NOMO-1 treated with DMSO at 0.1 percent for 48 hours (cell line): ENCODE results near the gene PES1.
"Not testable (repeated sequence)": the region's sequence is repeated elsewhere in the genome, so short reads cannot be mapped to it uniquely, and the experiment has no call there.

Experiments
- DNase-seq: peaks from one replicate; lab custom pipeline; 2025; ENCODE audit not compliant: unreplicated experiment; lab: John Stamatoyannopoulos, UW

Gene PES1

DNA sequence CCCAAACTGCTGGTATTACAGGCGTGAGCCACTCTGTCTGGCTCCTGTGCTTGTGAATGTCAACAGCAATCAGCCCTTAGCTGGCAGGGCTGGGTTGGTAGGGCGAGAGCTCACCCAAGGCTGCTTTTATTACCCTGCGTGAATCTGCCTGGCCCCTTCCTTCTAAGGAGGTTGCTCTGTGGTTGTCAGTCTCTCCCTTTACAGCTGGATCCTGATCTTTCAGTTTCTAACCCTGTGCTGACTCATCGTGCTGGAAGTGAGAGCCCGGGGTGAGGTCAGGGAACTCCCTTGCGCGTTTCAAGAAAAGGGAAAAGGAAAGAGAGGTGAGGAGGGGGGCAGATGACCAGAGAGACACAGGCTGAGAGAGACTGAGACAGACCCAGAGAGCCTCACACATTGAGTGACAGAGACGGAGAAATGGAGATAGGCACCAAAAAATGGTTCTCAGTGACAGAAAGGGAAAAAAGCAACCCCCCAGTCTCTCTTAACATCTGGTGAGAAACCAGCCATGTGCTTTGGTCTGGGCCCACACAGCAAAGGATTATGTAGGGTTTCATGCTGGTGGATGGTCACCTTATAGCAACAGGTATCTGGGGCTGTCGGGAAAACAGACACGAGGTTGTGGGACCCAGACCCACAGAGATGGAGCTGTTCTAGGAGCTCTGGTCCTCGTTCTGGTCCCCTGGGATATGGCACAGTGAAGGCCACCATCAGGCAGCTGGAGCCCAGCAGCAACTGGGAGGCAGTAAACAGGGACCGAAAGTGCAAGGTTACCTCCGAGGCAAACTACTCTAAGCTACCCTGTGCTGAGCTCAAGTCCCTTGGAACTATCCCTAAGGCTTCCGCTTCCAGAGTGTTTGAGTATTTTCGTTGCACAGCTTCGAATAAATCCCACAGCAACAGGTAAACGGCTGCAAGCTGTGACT is 17.8 kb upstream of the PES1 start:
- DNase-seq: peak; percentile 87

DNA sequence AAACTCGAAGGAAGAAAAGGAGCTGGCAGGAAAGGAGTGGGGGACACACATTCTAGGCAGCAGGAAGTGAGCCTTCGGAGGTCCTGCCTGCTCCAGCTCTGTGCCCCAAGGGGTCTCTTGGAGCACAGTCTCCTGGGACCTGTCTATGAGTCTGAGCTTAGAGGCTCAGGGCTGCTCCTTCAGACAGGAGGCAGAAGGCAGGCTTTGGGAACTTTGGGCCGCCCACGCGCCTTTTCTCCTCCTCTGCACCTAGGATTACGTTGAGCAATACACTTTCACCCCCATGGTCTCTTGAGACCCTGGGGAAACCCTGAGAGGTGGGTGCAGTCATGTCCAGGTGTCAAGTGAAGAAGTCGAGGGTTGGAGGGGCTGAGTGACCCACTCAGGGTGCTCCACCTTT is 16.2 kb upstream of the PES1 start:
- DNase-seq: no peak

DNA sequence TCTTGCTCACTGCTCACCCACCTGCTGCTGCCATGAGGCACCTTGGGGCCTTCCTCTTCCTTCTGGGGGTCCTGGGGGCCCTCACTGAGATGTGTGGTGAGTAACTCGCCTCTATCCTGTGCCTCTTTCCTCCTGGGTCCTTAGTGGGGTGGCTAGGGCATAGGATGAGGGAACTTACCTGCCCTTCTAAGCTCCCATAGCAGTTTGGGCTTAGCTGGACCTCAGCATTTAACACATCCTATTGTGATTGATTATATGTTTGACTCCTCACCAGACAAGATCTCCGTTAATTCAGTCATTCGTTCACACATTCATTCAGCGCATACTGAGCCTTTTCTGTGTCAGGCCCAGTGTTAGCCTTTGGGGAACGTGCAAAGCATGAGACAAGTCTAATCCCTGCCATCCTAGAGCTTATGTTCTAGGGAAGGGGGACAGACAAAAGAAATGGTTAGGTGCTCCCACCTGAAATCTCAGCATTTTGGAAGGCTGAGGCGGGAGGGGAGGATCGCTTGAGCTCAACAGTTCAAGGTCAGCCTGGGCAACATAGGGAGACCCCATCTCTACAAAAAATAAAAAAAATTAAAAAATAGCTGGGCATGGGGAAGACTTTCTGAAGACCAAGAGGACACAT is 15.7 kb upstream of the PES1 start:
- no peak for DNase-seq

DNA sequence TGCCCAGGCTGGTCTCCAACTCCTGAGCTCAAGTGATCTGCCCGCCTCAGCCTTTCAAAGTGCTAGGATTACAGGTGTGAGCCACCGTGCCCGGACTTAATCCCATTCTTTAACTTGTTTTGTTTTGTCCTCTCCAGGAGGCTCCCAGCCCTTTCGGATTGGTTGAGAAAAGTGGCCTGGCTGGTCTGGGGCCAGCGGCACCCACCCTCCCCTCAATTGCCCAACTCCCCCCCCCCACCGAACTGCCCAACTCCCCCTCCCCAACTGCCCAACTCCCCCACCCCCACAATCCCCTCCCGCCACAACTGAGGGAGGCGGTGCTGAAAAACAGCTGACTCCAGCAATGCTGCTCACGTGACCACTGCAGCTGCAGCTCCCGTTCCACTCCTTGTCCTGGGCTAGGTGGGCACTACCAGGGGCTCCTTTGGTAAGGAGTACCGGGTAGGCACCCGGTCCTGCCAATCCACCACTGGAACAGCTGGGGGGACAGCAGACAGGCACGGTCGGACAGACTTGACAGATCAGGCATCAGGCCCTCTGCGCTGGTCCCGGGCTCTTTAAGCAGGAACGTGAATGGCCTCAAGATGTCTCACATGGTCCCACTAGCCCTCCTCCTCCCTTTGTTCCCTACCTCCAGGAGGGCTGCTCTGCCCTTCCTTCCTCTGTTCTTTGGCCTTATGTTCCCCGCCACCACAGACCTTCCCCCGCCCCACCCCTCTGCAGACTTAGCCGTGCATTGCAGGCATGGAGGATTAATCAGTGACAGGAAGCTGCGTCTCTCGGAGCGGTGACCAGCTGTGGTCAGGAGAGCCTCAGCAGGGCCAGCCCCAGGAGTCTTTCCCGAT is 15.0 kb upstream of the PES1 start, which contains the start of gene TCN2:
TSS of gene TCN2 (plus strand) at position 720 of the 845 bp plus-strand sequence. CDS start 158 bp downstream, outside the sequence.
- DNase-seq: peak; percentile 49

DNA sequence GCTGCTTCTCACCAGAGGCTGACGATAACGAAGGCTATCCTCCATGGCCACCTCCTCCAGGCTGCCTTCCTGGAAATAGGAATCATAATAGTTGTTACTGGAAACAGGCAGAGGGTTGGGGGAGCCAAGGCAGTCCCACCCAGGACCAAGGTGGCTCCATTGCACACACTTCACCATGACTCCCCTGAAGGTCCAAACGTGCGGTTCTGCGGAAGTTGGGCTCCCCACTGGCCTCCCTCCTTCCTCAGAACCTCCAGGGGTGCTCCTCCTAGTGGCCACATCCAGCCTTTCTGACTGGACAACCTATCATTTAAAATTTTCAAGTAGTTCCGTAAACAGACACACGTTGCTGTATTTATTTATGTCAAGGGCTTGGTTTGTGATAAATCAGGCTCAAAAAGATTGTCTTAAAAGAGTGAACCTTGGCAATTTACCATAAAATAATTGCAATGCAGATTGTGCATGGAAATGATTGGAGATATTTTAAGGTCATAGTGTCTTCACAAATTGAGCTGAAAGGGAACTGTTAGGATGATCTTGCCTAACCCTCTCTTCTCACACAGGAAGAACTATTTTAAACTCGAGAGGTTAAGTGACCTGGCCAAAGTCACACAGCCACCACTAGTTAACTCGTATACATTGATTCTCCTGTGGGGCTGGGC is 13.9 kb upstream of the PES1 start:
- peak; percentile 72 for DNase-seq

DNA sequence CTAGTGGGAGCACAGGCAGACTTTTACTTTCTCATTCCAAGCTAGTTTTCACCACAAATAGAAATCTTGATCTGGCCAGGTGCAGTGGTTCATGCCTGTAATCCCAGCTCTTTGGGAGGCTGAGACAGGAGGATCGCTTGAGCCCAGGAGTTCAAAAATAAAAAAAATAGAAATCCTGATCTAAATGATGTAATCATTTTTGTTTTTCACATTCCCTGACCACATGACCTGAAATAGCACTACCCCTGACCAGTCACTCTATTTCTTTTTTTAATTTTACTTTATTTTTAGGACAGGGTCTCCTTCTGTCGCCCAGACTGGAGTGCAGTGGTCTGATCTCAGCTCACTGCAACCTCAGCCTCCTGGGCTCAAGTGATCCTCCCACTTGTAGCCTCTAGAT is 13.0 kb upstream of the PES1 start:
- DNase-seq: no peak

DNA sequence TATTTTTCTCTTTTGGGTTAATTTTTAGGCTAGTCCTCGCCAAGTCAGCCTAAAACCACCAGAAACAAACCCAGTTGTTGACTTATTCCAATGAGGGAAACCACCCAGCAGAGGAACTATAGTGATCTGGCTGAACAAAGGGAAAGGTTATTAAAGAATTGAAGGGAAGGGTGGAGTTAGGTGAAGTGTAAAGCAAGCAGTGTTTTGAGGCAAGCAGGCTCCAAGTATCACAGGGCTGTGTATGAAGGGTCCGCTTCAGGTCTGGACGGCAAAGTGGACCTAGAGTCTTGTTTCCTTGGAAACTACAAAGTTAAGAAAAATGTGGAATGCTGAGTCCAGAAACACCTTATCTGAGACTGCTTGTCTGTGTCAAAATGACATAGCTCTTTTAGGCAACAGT is 12.1 kb upstream of the PES1 start:
- DNase-seq: no peak

DNA sequence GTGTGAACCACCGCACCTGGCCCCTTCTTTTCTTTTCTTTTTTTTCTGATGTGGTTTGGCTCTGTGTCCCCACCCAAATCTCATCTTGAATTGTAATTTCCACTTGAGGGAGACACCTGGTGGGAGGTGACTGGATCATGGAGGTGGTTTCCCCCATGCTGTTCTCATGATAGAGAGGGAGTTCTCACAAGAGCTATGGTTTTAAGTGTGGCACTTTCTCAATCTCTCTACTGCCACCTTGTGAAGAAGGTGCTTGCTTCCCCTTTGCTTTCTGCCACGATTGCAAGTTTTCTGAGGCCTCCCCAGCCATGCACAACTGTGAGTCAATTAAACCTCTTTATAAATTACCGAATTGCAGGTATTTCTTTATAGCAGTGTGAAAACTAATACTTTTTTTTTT is 10.3 kb upstream of the PES1 start:
- DNase-seq: peak; percentile 50

DNA sequence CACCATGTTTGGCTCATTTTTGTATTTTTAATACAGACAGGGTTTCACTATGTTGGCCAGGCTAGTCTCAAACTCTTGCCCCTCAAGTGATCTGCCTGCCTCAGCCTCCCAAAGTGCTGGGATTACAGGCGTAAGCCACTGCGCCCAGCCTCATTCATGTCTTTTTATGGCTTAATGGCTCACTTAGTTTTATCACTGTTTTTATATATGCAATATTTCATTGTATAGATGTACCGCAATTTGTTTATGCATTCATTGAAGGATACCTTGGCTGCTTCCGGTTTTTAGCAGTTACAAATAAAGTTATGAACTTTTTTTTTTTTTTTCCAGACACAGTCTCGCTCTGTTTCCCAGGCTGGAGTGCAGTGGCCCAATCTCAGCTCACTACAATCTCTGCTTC is 9.8 kb upstream of the PES1 start:
- no peak for DNase-seq

DNA sequence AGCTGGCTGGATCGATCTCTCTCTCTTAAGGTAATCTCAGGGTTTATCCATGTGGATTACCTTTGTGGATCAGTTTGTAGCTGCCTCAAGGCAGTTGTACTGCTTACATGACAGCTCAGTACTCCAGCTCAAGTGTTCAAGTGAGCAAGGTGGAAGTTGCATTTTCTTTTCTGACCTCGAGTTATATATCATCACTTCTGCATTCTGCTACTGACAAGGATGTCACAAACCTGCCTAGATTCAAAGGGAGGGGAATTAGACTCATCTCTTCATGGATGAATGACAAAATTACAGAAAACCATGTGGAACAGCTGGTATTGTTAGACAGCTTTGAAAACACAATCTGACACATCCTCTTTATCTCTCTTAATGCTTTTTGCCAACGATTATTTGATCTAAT is 9.2 kb upstream of the PES1 start:
- DNase-seq: peak; percentile 59

DNA sequence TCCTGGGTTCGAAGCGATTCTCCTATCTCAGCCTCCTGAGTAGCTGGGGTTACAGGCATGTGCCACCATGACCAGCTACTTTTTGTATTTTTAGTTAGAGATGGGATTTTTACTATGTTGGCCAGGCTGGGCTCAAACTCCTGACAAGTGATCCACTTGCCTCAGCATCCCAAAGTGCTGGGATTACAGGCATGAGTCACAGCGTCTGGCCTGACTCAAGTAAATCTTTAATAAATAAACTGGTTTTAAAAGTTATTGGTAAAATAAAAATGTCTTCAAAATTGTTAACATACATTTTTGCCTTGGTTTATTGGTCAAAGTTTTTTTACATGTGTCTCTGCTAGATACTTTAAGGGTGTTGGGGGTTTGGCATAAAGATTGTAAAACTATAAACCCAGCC is 7.3 kb upstream of the PES1 start:
- DNase-seq: no peak

DNA sequence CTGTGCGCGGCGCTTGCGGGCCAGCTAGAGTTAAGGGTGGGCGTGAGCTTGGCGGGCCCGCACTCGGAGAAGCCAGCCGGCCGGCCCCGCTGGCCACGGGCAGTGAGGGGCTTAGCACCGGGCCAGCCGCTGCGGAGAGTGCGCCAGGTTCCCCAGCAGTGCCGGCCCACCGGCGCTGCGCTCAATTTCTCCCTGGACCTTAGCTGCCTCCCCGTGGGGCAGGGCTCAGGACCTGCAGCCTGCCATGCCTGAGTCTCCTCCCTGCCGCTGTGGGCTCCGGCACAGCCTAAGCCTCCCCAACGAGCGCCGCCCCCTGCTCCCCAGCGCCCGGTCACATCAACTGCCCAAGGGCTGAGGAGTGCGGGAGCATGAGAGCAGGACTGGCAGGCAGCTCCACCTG is 5.2 kb upstream of the PES1 start:
- no peak for DNase-seq

DNA sequence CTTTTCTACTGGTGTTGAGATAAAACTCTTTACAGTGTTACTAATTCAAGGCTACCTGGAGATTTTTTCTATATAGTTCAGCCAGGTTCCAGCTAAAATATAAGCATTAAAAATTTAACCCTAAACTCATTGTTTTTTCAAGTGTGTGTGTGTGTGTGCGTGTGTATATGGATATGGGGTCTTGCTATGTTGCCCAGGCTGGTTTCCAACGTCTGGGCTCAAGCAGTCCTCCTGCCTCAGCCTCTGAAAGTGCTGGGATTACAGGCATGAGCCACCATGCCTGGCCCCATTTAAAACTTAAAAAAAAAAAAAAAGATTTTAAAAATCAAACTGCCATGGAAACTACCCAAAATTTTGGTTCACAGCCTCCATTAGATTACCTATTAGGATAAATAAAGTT is 4.5 kb upstream of the PES1 start:
- no peak for DNase-seq

DNA sequence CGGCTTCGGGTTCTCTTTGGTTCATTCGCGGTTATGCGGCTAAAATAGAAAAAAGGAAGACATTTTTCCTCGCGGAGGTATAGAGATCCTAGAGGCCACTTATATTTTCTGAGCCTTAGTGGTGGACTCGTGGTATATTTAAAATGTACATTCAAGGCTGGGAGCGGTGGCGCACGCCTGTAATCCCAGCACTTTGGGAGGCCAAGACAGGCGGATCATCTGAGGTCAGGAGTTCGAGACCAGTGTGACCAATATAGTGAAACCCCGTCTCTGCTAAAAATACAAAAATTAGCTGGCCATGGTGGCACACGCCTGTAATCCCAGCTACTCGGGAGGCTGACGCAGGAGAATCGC is 627 bp upstream of the PES1 start:
- not testable (repeated sequence) for DNase-seq

DNA sequence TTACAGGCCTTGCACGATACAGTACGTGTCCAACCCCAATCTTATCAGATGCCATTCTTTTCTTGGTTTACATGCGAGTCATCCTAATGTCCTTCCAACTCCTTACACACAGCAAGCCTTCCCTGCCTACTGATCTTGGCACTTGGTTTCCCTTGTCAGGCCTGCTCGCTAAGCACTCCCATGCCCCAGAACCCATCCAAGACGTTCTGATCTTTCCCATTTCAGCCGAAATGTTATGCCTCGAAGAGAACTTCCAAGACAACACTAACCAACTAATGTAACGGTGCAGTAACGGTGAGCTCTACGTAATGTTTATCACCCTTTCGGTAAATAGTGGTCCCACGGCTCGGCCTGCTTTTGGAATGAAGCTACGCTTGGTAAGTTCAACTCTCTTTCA is 521 bp downstream of the PES1 start:
- no peak for DNase-seq

DNA sequence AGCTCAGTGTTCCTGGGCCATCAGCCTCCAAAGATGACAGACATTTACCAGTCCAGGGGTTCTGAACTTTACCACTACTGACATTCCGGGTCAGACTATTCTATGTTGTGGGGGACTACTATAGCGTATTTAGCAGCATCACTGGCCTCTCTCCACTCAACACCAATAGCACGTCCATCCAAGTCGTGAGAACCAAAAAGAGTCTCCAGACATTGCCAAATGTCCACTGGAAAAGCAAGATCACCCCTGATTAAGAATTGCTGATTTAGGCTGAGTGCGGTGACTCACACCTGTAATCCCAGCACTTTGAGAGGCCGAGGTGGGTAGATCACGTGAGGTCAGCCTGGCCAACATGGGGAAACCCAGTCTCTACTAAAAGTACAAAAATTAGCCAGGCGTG is 5.3 kb downstream of the PES1 start:
- DNase-seq: no peak

DNA sequence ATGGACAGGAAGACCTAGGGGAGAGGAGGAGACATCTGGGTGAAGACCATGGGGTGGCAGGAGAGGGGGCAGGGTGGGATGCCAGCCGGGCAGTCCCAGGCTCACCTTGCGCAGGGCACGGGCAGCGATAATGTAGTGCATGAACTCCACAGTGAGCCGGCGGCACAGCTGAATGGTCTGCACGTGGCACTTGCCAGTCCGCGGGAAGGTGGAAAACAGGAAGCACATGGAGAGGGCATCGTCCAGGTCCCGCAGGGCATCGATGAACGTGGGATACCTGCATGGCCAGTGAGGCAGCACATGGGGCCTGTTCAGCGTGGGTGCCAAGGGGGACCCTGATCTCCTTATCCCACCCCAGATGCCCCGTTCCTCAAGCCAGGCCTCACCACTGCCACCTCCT is 7.3 kb downstream of the PES1 start:
- DNase-seq: no peak

DNA sequence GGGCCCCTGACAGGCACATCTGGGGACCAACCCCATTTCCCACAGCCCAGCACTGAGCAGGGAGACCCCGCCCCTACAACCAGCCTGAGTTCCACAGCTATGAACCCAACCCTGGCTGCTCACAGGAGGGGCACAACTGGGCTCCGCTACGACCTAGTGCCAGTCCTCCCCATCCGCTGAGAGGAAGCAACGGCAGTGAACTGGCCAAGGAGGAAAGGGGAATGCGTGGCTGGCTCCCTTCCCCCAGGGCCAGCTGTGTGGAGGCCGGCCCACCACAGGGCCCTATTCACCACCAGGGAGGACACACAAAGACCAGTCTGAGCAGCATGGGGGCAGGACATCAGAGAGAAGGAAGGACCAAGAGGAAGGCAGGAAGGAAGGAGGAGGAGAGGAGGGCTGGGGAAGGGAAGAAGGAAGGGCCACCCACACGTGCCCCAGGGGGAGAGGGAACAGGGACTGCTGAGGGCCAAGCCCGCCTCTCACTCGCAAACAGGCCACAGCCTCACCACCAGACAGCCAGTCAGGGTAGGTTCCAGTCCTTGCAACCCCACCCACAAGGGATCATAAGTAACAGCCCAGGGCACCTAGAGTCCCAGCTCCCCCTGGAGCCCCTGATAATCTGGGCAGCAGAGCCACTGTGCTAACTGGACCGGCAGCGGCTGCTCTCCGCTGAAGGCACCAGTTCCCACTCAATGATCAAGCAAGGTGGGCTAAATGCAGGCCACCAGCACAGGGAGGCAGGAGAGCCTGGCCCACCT is 8.7 kb downstream of the PES1 start:
- no peak for DNase-seq

DNA sequence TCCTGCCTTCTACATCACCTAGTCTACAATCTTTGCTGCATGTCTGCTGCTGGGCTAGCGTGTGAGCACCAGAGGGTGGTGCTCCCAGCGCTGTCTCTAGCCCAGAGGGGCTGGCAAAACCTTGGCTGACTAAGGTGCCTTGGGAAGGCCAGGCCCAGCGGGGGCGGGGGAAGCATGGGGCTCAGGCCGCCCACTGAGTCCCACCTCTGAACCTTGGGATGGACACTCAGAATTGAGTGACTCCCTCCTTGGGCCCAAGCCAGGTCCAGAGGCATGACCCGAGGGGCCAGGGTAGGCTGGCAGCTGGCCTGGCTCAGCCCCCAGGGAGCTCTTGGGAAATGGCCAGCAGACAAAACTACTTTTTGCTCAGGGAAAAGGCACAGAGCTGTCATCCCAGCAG is 9.7 kb downstream of the PES1 start:
- no peak for DNase-seq

DNA sequence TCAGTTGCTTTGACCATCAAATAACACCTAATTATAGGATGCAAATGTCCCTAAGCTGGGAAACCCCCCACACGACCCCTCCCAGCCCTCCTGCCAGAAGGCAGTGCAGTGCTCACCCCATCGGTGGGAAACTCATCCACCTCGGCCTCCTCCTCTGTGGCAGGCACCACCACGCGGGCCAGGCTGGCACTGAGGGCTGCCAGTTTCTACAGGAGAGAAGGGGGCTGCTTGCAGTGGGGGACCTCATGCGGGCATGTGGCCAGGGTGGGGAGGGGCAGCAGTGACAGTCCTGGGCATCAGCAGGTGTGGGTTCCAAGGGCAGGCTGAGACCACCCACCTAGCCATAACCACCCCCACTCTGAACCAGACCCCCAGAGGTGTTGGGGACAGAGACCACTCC is 10.8 kb downstream of the PES1 start:
- DNase-seq: no peak
